GM18498 (cell line): ENCODE data around the gene EEF1E1.

Source experiments
- ATAC-seq: cut with Tn5 transposase; IDR thresholded peaks from one replicate; pipeline ENCODE4 v1.9.1; 2021; ENCODE audit warnings: mild to moderate bottlenecking, moderate library complexity; ENCODE audit not compliant: unreplicated experiment

The EEF1E1 gene

GRCh38 chr6:8102122-8102958, at the start of gene EEF1E1:
EEF1E1 (minus strand) TSS chr6:8102548; CDS start chr6:8102521, 27 bp downstream.
- peak; percentile 99 for ATAC-seq

- no peak for ATAC-seq
Measured at GRCh38 chr6:8149350-8149749, 47.0 kb upstream of the EEF1E1 start.

- no peak for ATAC-seq
Measured at GRCh38 chr6:8143945-8144344, 41.6 kb upstream of the EEF1E1 start.

GRCh38 chr6:8139451-8139850, 37.1 kb upstream of the EEF1E1 start:
- no peak for ATAC-seq

- ATAC-seq, result no peak
Measured at GRCh38 chr6:8137529-8137939, 35.2 kb upstream of the EEF1E1 start.

GRCh38 chr6:8135276-8135675, 32.9 kb upstream of the EEF1E1 start:
- ATAC-seq, result no peak

GRCh38 chr6:8132130-8132529, 29.8 kb upstream of the EEF1E1 start:
- ATAC-seq, result no peak

- peak; percentile 87 for ATAC-seq
Measured at GRCh38 chr6:8131265-8131897, 29.0 kb upstream of the EEF1E1 start.

- no peak for ATAC-seq
Measured at GRCh38 chr6:8130399-8130798, 28.1 kb upstream of the EEF1E1 start.

GRCh38 chr6:8123236-8123635, 20.9 kb upstream of the EEF1E1 start:
- ATAC-seq, result no peak

GRCh38 chr6:8114956-8115355, 12.6 kb upstream of the EEF1E1 start:
- no peak for ATAC-seq

GRCh38 chr6:8113131-8113654, 10.8 kb upstream of the EEF1E1 start:
- ATAC-seq, result no peak

GRCh38 chr6:8110725-8111124, 8.4 kb upstream of the EEF1E1 start:
- ATAC-seq, result no peak

- ATAC-seq, result peak; percentile 90
Measured at GRCh38 chr6:8110117-8110721, 7.9 kb upstream of the EEF1E1 start.

- ATAC-seq, result no peak
Measured at GRCh38 chr6:8108759-8109539, 6.6 kb upstream of the EEF1E1 start.

- no peak for ATAC-seq
Measured at GRCh38 chr6:8108031-8108660, 5.8 kb upstream of the EEF1E1 start.

GRCh38 chr6:8105791-8106190, 3.4 kb upstream of the EEF1E1 start:
- ATAC-seq, result no peak

GRCh38 chr6:8103726-8104125, 1.4 kb upstream of the EEF1E1 start:
- no peak for ATAC-seq

- no peak for ATAC-seq
Measured at GRCh38 chr6:8100159-8100854, 2.0 kb downstream of the EEF1E1 start.

- ATAC-seq, result no peak
Measured at GRCh38 chr6:8090650-8091049, 11.7 kb downstream of the EEF1E1 start.
